ENCODE measurements around the gene SUGP2.
"Not testable (repeated sequence)": the region's sequence is repeated elsewhere in the genome, so short reads cannot be mapped to it uniquely, and the experiment has no call there.

The SUGP2 gene

DNA sequence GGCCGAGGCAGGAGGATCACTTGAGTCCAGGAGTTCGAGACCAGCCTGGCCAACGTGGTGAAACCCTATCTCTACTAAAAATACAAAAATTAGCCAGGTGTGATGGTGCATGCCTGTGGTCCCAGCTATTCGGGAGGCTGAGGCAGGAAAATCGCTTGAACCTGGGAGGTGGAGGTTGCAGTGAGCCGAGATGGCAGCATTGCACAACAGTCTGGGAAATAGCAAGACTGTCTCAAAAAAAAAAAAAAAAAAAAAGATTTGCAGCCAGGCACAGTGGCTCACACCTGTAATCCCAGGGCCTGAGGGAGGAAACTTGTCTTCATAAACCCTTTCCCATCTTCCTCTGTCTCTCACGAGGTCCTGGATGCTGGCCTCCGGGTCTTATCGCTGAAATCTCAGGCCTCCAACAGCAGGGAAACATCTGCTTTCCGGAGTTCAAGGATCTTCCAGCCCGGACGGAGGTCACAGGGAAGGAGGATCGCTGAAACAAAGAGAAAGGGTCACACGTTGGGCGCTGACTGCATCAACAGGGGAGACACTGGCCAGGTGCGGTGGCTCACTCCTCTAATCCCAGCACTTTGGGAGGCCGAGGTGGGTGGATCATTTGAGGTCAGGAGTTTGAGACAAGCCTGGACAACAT, 80.8 kb downstream of the SUGP2 start:
- ATAC-seq (ENCODE audit: low read depth); H3K9me3 Mint-ChIP-seq; DNase-seq (ENCODE audit: low spot score in 2 of 2); H3K27ac Mint-ChIP-seq; H3K27me3 Mint-ChIP-seq; H3K36me3 Mint-ChIP-seq; H3K4me3 Mint-ChIP-seq: not testable (repeated sequence)
- H3K4me1 Mint-ChIP-seq: peaks cover 14% of the 10 kb centered on the region

DNA sequence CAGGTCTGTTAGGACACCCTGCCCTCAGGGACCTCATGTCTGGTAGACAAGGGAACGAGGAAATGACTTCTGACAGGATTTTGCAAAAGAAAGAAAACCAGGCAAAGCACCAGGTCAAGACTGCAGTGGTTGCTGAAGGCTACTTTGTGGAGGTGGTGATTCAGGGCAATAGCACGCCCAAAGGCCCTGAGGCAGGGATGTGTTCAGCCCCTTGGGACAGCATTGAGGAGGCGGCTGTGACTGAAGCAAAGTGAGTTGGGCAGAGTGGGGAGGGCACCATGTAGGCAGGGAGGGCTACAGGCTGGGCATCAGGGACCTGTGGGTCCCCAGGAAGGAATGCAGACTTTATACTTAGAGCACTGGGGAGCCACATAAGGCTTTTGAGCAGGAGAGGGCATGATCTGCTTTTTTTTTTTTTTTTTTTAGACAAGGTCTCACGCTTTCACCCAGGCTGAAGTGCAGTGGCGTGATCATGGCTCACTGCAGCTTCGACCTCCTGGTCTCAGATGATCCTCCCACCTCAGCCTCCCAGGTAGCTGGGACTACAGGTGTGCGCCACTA, 81.5 kb downstream of the SUGP2 start:
- no peak for ATAC-seq (ENCODE audit: low read depth)
- peaks cover 4% of the 10 kb centered on the region for H3K27me3 Mint-ChIP-seq
- H3K4me3 Mint-ChIP-seq: no peak overlapping the region
- no peak for DNase-seq (ENCODE audit: low spot score in 2 of 2)
- H3K27ac Mint-ChIP-seq: no peak overlapping the region
- peaks cover 17% of the 10 kb centered on the region for H3K4me1 Mint-ChIP-seq
- H3K9me3 Mint-ChIP-seq: peaks cover 9% of the 10 kb centered on the region
- H3K36me3 Mint-ChIP-seq: peaks cover 2% of the 10 kb centered on the region

DNA sequence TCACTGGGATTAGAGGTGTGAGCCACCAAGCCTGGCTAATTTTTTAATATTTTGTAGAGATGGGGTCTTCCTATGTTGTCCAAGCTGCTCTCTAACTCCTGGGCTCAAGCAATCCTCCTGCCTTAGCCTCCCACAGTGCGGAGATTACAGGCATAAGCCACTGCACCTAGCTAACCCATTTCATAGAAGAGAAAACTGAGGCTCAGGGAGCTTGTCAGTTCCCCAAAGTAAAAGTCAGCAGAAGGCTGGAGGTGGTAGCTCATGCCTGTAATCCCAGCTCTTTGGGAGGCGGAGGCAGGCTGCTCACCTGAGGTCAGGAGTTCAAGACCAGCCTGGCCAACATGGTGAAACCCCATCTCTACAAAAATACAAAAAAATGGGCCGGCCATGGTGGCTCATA, 83.5 kb downstream of the SUGP2 start:
- Mint-ChIP-seq H3K27me3 (peaks cover 2% of the 10 kb centered on the region), H3K4me3 (no peak overlapping the region), H3K27ac (no peak overlapping the region), H3K4me1 (peaks cover 21% of the 10 kb centered on the region), H3K9me3 (peaks cover 5% of the 10 kb centered on the region), H3K36me3 (peaks cover under 1% of the 10 kb centered on the region)
- ATAC-seq (ENCODE audit: low read depth): no peak
- no peak for DNase-seq (ENCODE audit: low spot score in 2 of 2)

DNA sequence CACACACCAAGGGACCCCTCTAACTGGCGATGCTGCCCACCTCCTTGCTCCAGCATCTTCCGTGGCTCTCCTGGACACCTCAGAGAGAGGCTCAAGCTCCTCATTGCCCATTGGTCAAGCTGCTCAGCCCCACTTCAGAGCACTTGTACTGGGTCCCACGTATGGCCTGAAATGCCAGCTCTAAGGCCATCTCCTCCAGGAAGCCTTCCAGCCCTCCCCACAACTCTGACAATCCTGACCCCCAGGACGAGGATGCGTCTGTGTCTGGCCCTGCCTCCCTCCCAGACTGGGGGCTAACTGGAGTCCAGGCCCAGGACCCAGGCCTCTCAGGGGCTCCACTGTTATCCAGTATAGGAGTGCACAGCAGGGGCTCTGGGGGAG, 84.4 kb downstream of the SUGP2 start:
- DNase-seq (ENCODE audit: low spot score in 2 of 2): no peak
- peaks cover 1% of the 10 kb centered on the region for H3K27me3 Mint-ChIP-seq
- peaks cover 23% of the 10 kb centered on the region for H3K4me1 Mint-ChIP-seq
- H3K9me3 Mint-ChIP-seq: no peaks in the 10 kb centered on the region
- no peak overlapping the region for H3K4me3 Mint-ChIP-seq
- no peaks in the 10 kb centered on the region for H3K36me3 Mint-ChIP-seq
- ATAC-seq (ENCODE audit: low read depth): no peak
- no peak overlapping the region for H3K27ac Mint-ChIP-seq

DNA sequence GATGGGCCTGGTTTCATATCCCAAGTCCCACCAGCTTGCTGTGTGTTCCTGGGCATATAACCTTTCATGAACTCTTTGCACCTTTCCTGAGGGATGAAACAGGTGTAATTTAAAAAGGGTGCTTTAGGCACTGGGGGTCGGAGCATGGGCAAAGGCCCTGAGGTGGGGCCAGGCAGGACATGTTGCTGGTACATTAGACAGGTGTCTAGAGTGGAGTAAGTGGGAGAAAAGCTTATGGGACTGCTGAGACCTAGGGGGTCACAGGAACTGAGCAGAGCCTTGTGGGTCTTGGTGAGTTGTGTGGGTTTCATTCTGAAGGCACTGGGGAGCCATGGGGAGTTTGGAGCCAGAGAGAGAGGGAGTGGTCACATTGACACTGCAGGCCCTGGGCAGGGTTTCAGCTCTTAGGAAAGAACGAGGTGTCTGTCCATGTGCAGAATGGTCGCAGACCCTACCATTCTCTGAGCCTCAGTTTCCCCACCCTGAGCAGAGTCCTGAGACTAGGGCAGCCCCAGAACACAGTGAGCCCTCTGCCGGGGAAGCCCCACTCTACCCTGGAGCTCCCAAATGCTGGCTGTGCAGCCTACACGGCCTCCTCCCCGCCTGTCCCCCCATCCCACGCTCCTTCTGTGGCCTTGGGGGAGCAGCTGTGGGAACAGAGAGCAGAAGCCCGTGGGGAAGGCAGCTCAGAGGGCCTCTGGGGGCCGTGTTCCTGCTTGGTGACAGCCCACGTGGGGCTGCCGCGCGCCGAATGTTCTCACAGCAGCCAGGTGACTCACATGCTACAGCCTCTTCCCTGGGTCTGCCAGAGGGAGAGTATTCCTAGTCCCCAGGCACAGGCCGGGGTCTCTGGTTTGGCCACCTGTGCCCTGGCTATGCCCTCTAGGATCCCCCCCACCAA, 85.0 kb downstream of the SUGP2 start:
- no peak overlapping the region for H3K4me3 Mint-ChIP-seq

DNA sequence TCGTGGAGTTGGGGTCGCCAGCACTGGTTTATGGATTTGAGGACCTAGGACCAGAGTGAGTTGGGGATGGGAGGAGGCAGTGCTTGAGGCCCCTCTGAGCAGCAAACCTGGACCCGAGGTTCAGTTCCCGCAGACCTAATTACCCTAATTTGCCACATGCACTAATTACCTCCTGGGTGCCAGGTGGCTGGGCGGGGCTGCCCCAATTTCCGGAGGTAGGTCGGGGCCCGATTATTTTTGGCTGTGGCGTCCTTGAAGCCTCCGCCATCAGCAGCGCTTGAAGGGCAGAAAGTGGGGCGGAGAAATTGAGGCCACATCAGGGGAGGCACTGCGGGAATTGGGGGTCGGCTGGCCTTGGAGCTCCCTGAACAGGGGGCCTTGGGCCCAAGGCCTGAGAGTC, 86.4 kb downstream of the SUGP2 start:
- Mint-ChIP-seq H3K36me3 (no peaks in the 10 kb centered on the region), H3K27ac (peak overlapping the region; percentile 94), H3K4me1 (peaks cover 29% of the 10 kb centered on the region), H3K4me3 (peak overlapping the region; percentile 74), H3K27me3 (peaks cover 1% of the 10 kb centered on the region), H3K9me3 (no peaks in the 10 kb centered on the region)
- DNase-seq (ENCODE audit: low spot score in 2 of 2) (peak in 1 of 2 donors; percentile 40), ATAC-seq (ENCODE audit: low read depth) (peak; percentile 91)

More for the DNA sequence above, 85.0 kb downstream of the SUGP2 start:
- Mint-ChIP-seq H3K27ac (peak overlapping the region; percentile 69), H3K27me3 (peaks cover 1% of the 10 kb centered on the region), H3K9me3 (no peaks in the 10 kb centered on the region), H3K36me3 (no peaks in the 10 kb centered on the region), H3K4me1 (peaks cover 23% of the 10 kb centered on the region)
- ATAC-seq (ENCODE audit: low read depth) (no peak), DNase-seq (ENCODE audit: low spot score in 2 of 2) (no peak)

DNA sequence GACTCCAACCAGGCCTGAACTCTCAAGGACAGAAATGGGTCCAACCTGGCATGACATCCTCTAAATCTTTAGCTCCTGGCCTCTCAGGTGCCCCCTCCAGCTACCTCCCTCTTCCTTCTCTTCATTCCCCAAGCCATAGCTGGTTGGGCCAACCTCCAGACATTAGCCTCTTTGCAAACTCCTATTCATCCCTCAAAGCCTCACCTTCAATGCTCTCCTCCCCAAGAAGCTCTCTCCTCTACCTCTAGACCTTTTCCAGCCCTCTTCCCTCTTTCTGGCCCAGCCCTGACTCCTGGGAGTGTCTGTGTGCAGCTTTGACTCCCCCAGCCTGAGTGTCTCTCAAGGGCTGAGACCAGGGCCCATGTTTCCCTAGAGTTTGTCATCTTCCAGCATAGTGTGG, 87.0 kb downstream of the SUGP2 start:
- Mint-ChIP-seq H3K4me1 (peaks cover 31% of the 10 kb centered on the region), H3K4me3 (no peak overlapping the region), H3K9me3 (no peaks in the 10 kb centered on the region), H3K27ac (peak overlapping the region; percentile 94), H3K27me3 (peaks cover 1% of the 10 kb centered on the region), H3K36me3 (no peaks in the 10 kb centered on the region)
- DNase-seq (ENCODE audit: low spot score in 2 of 2): no peak
- ATAC-seq (ENCODE audit: low read depth): peak; percentile 3

DNA sequence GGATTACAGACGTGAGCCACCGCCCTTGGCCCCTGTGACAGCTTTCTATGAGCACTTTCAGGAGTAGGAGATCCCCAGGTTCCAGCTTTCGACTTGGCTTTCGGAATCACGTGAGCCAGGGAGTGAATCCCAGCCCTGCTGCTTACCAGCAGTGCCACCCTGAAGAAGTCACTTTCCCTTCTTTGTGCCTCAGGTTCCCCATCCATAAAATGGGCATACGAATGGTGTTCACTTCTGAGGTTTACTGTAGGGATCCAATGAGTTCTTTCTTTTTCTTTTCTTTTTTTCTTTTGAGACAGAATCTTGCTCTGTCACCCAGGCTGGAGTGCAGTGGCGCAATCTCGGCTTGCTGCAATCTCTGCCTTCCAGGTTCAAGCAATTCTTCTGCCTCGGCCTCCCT, 88.0 kb downstream of the SUGP2 start:
- H3K27me3 Mint-ChIP-seq: peaks cover 1% of the 10 kb centered on the region
- DNase-seq (ENCODE audit: low spot score in 2 of 2) (no peak), ATAC-seq (ENCODE audit: low read depth) (no peak)
- no peaks in the 10 kb centered on the region for H3K36me3 Mint-ChIP-seq
- peaks cover 35% of the 10 kb centered on the region for H3K4me1 Mint-ChIP-seq
- H3K9me3 Mint-ChIP-seq: no peaks in the 10 kb centered on the region
- H3K4me3 Mint-ChIP-seq: no peak overlapping the region
- no peak overlapping the region for H3K27ac Mint-ChIP-seq

DNA sequence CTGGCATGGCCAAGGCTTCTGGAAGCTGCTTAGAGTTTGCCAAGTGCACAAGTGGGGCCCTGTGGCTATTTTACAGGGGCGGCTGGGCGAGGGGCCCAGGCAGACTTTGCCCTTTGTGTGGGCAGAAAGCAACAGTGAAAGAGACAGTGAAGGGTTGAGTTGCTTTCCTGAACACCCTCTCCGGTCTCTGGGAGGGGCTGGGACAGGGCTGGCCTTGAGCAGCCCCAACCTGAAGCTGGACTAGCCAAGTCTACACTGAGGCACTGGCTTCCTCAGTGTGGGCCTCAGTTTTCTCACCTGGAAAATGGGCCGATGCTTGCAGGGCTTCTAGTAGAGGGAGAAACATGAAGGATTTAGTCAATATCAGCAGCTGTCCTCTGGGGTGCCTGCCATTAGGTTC, 89.9 kb downstream of the SUGP2 start:
- H3K36me3 Mint-ChIP-seq: no peaks in the 10 kb centered on the region
- ATAC-seq (ENCODE audit: low read depth) (no peak), DNase-seq (ENCODE audit: low spot score in 2 of 2) (no peak)
- H3K9me3 Mint-ChIP-seq: no peaks in the 10 kb centered on the region
- H3K4me3 Mint-ChIP-seq: no peak overlapping the region
- peaks cover 44% of the 10 kb centered on the region for H3K4me1 Mint-ChIP-seq
- peaks cover 4% of the 10 kb centered on the region for H3K27me3 Mint-ChIP-seq
- no peak overlapping the region for H3K27ac Mint-ChIP-seq

DNA sequence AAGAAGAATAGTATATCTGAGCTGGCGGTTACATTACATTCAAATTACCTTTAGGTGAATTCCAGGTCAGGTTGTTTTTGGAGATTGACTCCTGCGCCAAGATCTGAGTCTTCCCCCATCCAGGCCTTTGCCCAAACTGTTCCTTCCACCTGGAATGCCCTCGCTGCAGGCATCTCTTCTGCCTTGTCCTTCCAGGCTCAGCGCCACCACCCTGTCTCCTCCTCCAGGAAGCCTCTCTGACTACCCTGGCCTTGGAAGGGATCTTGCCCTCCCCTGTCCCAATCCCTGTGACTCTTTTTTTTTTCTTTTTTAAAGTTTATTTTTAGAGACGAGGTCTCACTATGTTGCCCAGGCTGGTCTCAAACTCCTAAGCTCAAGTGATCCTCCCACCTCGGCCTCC, 90.6 kb downstream of the SUGP2 start:
- no peak for ATAC-seq (ENCODE audit: low read depth)
- no peak overlapping the region for H3K27ac Mint-ChIP-seq
- no peaks in the 10 kb centered on the region for H3K36me3 Mint-ChIP-seq
- H3K9me3 Mint-ChIP-seq: no peaks in the 10 kb centered on the region
- no peak for DNase-seq (ENCODE audit: low spot score in 2 of 2)
- H3K4me3 Mint-ChIP-seq: peak overlapping the region; percentile 81
- H3K27me3 Mint-ChIP-seq: peaks cover 3% of the 10 kb centered on the region
- H3K4me1 Mint-ChIP-seq: peaks cover 39% of the 10 kb centered on the region

DNA sequence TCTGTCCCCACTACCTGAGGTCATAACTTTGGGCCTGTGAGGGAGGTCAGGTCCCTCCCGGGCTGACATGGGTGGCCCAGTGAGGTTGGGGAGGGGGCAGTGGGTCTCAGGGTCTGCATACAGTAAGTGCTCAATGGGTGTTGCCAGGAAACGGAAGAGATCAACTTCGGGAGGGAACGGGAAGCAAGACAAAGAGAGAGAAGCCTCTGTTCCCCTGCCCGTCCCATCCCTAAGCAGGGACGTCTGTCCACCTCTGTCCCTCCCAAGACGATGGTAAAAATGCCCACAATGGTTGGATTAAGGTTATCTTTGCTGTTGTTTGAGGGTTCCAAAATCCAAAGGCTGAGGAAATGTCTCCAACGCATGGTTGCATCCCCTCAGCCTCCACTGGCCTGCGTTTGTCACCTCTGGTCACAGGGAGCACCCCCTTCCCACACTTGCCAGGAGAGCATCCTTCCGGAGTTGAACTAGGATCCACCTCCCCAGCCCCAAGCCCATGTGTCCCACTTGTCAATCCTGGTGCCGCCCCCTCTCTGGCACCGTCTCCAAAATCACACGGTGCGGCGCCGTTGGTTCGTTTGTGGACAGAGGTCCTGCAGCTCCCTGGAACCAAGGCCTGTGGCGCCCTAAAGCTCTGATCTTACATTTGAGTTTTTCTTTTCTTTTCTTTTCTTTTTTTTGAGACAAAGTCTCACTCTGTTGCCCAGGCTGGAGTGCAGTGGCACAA, 91.5 kb downstream of the SUGP2 start:
- Mint-ChIP-seq H3K27ac (peak overlapping the region; percentile 60), H3K4me3 (peak overlapping the region; percentile 81), H3K27me3 (peaks cover 3% of the 10 kb centered on the region), H3K9me3 (no peaks in the 10 kb centered on the region), H3K4me1 (peaks cover 36% of the 10 kb centered on the region), H3K36me3 (peaks cover 2% of the 10 kb centered on the region)
- ATAC-seq (ENCODE audit: low read depth) (no peak), DNase-seq (ENCODE audit: low spot score in 2 of 2) (no peak)
